Effector CD4-positive, alpha-beta T cell (primary cell): ENCODE data around the gene PARP11.

Source experiments
- DNase-seq: peaks from one replicate; pipeline ENCODE4 v3.0.0-alpha.2; 2020
- total RNA-seq: gene quantifications from one replicate; lab custom pipeline; 2026; lab: John Stamatoyannopoulos, UW

The PARP11 gene, protein sequence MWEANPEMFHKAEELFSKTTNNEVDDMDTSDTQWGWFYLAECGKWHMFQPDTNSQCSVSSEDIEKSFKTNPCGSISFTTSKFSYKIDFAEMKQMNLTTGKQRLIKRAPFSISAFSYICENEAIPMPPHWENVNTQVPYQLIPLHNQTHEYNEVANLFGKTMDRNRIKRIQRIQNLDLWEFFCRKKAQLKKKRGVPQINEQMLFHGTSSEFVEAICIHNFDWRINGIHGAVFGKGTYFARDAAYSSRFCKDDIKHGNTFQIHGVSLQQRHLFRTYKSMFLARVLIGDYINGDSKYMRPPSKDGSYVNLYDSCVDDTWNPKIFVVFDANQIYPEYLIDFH
- total RNA-seq = 24.0 reads per million, percentile 51 among the genes with 10 or more reads in this experiment

DNA sequence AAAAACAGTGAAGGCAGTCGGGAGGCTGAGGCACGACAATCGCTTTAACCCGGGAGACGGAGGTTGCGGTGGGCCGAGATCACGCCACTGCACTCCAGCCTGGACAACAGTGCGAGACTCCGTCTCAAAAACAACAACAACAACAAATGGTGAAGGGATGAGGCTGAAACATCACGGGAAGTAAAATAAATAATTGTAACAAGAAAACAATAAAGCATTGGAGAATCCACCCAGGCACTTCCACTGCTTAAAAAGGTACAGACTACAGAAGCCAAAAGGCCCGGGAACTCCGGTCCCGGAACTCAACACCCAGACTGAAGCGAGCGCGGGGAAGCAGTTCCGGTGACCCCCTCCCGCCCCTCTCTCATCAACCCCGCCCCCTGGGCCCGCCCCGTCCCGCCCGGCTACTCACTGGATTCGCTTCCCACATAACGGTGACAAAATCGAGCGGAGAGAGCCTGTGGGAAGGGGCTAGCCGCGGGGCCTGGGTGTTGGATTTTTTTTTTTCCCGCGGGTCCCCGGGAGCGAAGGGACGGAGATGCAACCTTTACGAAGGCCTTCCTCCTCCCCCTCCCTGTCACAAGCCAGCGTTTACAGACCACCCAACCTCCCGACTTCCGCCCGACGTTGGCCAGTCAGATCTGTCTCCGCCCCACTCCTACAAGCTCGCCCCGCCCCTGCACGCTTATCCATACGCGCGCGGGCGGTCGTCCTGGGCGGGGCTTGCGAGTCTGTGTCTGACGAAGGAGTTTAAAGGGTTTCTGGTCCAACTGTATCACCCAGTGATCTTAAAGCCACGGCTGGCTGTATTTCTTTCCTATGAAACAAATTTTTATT, at the start of gene PARP11:
Gene PARP11 (minus strand): TSS at position 600 of the 837 bp plus-strand sequence. CDS start 170 bp downstream, at position 430.
- DNase-seq = peak; percentile 97

DNA sequence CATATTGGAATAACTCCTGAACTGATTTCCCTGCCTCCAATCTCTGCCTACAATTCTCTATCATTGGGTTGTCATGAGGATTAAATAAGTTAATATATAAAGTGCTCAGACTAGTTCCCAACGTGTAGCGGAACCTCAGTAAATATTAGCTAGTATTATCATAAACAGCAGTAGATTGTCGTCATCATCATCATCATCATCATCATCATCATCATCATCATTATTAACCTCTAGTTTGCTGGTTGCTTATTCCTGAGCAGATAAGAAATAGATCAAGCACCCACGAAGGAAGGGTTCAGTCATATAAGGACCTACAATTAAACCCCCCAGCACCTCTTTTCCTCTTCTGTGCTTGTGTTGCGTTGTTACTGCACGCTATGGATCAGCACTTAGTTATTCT, 48.8 kb upstream of the PARP11 start:
- DNase-seq = no peak

DNA sequence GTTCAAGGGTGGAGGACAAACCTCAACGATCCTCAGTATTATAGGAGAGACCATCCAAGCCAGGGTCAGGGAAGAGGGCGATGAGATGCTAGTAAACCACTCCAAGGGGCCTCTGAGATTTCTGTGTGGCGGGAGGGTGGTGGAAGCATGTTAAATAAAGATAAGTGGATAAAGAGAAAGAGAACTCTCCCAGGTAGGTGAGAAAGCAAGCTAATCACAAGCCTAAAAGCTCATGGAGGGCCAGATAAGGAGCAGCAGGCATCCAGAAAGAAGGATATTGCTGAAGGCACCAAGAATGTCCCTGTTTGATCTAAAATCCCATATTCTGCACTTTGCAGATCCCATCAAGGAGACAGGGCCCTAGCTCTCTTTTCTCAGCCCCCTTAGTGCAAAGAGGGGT, 48.3 kb upstream of the PARP11 start:
- DNase-seq = no peak

DNA sequence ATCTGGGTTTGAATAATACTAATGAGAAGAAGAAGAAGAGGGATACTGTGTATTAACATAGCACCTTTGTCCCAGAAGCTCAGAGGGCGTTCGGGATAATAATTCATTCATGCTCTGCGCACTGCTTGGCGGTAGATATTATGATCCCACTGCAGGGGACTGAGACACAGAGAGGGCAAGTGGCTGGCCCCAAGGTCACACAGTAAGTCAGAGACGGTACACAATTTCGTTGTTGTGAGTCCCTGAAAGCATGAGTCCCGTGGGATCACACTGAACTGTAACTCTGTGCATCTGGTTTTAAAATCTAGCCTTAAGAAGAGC, 47.9 kb upstream of the PARP11 start:
- no peak for DNase-seq

DNA sequence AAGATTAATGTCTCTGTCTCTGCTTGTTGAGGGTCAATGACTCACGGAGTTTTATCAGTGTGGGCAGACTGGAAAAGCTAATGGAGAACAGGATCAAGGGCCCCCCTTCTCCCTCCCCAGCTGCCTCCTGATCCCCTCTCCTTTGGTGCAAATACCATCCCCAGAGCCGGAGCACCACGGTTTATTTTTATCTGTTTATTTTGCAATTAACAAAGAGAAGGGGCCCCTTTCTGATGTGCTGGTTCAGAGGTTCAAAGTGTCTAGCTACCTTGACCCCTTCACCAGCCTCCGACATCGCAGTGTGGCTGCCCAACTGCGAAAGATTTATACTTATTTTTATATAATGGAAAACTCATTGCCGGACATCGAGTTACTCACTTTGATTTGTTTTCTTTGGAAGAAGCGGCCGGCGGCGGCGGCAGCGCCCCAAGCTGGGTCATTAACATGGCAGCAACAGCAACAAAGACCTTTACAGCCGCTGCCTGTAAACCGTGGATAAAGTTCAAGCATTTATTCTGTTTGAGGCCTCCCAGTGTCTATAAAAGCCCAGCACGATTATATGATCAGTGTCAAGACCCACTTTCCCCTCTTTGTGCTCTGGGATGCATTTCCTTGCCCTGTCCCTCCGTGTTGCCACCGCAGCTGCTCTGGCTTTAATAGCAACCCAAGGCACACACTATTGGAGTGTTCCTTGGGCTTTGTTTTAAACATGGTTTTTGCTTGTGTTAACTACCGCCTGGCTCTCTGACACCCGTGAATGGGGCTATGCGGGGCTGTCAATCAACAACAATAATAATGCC, 47.4 kb upstream of the PARP11 start:
- no peak for DNase-seq

DNA sequence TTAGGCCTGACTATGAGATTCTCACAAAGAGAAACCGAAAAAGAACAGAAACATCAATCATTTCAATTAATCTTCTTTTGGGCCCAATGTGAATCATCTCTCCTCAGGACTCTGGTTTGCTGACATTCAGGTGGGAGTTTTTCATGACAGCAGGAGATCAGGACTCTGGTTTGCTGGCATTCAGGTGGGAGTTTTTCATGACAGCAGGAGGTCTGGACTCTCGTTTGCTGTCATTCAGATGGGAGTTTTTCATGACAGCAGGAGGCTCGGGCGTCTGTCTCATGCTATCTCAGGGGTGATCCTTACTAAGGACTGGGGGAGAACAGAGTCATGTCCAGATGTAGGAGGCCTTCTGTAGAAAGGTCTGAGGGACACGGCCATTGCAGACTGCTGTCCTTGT, 40.1 kb upstream of the PARP11 start:
- no peak for DNase-seq

DNA sequence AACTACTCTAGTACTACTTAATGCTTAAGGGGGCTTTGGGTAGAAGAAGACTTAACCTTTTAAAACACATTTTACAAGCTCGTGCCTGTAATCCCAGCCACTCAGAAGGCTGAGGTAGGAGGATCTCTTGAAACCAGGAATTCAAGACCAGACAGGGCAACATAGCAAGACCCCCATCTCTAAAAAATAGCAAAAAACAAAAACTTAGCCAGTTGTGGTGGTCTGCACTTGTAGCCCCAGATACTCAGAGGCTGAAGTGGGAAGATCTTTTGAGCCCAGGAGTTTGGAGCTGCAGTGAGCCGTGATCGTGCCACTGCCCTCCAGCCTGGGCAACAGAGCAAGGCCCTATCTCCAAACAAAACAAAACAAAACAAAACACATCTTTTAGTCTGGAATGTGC, 39.7 kb upstream of the PARP11 start:
- DNase-seq = no peak

DNA sequence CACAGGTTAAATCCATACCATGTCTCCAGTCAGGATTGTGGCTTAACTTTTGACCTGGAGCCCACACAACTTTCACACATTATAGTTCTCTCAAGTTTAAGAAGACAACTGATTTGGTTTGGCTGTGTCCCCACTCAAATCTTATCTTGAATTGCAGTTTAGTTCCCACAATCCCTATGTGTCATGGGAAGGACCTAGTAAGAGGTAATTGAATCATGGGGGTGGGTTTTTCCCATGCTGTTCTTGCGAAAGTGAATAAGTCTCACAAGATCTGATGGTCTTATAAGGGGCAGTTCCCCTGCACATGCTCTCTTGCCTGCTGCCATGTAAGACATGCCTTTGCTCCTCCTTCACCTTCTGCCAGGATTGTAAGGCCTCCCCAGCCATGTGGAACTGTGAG, 38.2 kb upstream of the PARP11 start:
- no peak for DNase-seq

DNA sequence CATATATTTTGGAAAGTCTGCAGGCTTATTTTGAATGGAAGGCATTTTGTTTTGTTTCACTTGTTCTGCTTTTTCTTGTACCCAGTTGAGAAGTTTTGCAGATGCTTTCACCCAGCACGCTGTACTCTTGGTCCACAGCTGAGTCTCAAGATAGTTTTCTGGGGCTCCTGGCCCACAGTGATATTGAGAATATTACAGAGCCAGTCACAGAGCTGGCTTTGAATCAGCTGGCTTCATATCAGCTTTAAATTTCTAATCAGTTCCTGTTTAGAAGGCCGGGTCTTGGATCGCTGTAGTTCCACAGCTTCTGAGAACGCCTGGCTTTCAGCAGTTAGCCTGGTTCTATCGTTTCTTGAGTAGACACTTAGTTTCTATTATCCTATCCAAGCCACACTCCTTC, 32.5 kb upstream of the PARP11 start:
- DNase-seq = no peak

DNA sequence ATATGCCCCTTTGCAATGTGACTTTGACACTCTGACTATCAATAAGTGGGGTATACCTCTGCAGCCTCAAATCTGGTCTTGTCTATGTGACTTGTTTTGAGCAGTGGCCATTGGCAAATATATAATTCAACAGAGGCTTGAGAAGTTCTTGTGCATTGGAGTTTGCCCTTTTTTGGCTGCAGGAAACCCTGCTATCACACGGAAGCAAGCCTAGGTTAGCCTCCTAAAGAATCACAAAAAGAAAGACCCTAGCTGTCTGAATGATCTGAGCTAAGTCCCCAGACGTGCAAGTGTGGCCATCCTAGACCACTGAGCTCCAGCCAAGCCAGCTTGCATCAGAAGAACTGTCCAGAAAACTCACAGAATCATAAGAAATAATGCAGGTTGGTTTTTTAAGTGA, 31.8 kb upstream of the PARP11 start:
- DNase-seq = no peak

DNA sequence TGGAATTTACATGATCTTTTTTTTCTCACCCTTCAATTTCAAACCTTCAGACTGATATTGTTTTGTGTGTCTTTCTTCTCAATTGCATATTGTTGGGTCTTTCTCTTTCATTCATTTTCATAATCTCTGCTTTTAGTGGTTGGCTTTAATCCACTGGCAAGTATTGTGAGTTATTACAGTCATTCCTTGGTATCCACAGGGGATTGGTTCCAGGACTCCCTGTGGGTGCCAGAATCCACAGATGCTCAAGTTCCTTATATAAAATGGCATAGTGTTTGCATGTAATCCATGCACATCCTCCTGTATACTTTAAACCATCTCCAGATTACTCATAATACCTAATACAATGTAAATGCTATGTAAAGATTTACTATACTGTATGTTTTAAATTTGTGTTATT, 29.7 kb upstream of the PARP11 start:
- DNase-seq = no peak

DNA sequence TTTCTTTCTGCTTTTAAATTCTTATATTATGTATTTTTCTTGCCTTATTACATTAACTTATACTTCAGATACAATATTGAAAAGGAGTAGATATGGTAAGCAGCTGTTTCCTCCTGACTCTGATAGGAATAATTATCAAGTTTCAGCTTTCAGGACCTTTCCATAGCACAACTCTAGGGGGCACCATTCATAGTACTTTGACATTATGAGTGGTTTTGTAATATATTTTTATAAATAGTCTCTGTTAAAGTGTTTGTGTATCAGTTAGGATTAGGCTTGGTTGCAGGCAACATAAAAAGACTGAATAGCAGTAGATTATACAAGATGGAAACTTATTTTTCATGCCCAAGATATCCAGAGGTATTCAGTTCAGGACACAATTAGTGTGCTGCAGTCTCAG, 27.9 kb upstream of the PARP11 start:
- no peak for DNase-seq

DNA sequence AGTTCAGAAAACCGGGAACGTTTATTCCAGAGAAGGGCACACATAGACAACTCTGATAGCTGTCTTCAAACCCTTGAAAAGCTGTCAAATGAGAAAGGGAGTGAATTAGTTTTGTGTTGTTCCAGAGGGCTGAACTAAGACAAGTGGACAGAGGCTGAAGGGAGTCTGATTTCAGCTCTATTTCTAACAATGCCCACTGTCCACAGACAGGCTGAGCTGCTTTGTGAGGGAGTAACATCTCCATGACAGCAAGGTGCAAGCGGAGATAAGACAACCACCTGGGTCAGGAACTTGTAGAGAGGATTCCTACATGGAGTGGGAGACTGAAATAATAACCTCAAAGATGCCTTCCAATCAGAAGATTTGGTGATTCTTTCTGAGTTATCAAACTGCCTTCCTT, 25.6 kb upstream of the PARP11 start:
- DNase-seq = no peak

DNA sequence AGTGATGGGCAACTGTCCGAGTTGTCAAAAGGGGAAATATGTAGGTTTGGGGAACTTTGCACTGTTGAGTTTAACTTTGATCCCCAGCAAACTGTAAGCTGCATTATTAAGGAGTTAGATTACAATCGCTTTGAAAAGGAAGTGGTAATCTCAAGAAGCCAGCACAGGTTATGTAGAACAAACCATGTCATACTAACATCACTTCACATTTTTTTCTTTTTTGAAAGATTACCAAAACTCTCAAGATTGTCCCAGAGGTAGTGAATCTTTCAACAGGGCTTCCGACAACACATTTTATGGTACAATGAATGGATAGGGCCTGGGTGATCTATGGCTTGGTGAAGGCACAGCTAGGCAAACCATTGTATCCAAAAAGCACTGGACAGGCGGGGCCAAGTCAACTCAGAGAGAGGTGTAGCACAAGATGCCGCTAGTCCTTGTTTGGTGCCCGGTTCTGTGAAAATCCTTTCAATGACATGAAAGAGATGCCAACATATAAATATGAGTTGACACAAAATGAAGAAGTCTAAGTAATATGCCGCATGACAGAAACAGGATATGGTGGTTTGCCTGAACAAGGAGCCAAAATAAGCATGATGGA, 24.3 kb upstream of the PARP11 start:
- DNase-seq = no peak

DNA sequence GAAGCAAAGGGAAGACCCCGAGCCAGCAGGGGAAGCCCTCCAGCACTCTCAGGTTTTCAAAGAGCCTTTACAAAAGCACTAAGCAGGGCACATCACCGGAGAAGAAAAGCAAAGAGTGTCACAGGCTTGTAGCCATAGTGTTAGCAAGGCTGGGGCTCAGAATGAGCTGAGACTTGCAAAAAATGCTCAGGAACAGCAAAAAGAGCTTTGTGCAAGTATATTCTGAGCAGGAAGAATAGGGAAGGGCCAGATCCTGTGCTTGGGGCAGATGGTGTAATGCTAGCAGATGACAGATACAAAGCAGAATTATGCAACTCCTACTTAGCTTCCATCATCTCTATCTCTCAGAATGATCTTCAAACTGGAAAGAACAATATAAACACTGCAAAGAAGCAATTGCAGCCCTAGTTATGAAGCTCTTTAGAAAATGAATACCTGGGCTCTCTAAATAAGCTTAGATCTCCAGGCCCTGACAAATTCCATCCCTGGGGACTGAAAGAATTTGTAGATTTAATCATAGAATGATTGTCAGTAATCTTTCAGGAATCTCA, 23.7 kb upstream of the PARP11 start:
- DNase-seq = no peak

DNA sequence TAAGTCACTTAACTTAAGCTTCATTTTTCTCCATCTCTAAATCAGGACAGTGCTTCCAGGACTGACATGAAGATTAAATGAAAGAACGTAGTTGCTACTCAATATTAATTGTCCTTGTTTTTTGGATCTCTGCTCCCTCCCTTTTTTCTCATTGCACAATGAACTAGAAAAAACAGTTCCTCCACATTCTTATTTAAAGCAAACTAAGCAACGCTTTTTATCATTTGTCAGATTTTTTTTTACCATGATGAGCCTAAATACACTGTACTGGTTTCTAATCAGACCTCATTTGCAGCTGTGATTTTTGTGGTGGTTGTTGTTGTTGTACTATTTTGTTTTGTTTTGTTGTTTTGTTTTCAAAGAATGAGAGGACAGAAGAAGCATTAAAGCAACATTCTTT, 23.2 kb upstream of the PARP11 start:
- no peak for DNase-seq

DNA sequence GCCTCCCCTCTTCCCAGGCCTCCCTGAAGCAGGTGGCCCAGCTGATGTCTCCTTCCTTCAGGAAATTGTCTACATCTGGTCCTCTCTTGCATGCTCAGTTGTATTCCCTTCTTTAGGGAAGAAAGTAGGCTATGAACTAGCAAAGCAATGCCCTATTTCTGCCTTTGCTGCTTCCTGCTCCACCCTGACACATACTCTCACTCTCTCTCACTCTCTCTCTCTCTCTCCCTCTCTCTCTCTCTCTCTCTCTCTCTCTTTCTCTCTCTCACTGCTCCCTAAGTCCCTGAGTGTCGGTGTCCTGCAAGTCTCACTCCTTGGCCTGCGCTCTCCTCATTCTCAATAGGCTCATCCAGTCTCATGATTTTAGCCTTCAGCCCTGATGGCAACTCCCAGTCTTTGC, 19.4 kb upstream of the PARP11 start:
- no peak for DNase-seq

DNA sequence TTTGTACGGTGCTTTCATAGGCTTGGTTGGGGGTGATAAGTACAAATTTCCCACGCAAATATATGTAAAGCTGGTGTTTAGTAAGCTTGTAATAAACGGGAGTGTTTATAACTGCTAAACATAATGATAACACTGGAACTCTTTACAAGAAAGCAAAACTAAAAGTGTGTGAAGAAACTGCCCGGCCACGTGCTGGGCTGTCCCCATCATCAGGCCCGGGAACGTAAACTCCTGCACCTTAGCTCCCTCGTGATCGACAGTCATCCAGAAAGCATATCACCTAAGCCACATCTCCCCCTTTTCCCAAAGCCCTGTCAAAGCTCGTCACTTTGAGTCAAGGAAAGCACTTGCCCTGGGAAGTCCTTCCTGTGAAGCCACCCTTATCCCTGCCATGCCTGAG, 18.0 kb upstream of the PARP11 start:
- no peak for DNase-seq

DNA sequence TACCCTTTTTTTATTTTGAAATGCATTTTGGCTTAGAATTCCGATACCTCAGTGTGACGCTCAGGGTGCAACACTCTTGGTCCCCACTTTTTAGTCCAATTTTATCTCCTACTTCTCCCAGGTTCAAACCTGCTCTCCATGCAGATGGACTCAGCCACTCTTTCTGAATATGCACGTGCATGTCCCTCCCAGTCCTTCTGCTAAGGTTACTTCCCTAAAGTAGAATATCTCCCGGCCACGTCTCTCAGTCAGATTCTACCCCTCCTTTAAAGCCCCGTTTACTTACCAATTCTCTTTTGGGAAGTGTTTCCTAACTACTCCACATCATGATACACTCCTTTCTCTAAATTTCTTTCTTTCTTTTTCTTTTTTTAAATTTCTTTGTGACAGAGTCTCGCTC, 15.5 kb upstream of the PARP11 start:
- DNase-seq = no peak

DNA sequence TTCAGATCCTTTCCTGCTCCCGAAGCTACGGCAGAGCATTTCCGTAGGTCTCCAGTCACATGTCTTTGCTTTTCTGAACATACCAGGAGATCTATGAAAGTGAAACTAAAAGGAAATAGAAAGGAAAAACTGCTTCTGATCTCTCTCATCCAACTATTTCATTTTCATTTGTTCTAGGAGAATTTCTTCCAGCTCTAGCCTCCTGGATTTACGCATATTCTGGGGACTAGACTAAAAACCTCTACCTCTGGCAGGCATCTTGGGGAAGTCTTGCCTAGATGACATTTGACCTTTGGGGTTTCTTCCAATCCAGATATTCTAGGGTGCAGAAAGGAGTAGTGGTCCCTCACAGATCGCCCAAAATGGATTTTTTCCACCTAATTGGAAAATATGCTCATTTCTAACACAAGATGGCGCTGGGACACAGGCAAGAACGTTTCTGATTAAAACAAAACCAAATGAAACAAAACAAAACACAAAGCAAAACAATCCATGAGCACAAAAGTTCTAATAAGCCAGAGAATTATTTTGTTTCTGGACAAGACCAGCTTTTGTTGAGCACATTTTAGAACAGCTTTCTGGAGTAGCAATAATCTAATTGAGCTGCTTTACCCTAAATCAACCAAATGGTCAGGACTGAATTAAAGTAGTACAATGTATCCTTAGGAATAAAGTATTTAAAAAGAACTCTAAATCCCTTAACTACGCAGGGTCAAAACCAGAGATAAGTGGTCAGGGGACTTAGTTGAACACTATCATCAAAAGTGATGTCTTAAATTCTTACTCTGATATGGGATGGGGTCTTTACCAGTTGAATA, 12.3 kb upstream of the PARP11 start:
- DNase-seq = peak; percentile 33

DNA sequence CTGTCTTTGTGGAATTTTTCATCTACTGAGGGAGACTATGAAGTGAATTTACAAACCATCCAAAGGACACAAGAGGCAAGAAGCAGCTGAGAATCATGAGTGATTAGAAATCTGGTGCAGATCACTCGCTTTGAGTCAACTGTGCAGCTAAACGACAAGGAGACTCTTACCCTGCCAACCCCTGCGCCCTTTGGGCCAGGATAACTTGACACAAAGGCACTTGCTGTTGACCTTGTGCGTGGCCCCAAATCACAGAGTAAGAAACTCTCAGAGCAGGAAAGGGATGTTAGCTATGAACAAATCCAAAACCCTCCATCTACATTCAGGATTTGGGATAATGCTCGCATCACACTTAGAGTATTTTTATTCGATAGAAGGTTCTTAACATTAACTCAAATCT, 11.5 kb upstream of the PARP11 start:
- DNase-seq = no peak
